Tibial nerve (tissue), 3 donors: ENCODE results near the gene TAS2R3.

Experiments used
- CTCF ChIP-seq, 5 experiments: fragments of 200-600 bp in 3 of 5; fragments of 450-650 bp in 2 of 5; sonication (generic) in 3 of 5; IDR thresholded peaks; one replicate each; pipeline ENCODE4 v1.5.1; 2016 to 2019; ENCODE audit warnings: antibody characterized with exemption in 5 of 5, mild to moderate bottlenecking in 3 of 5, moderate library complexity in 2 of 5
- POLR2A ChIP-seq, 2 donors: fragments of 450-650 bp; IDR thresholded peaks; one replicate each; pipeline ENCODE4 v1.6.1; 2017; ENCODE audit warnings: antibody characterized with exemption in 2 of 2, mild to moderate bottlenecking in 2 of 2, moderate library complexity in 2 of 2

- TF ChIP-seq CTCF (IDR thresholded peaks at IDR 0.05): no peak
- TF ChIP-seq POLR2A (IDR thresholded peaks at IDR 0.05): no peak
These were observed 46.4 kb upstream of the TAS2R3 start for GRCh38 chr7:141717450-141717849.
